C4-2B (cell line): Measurements from ENCODE around the gene SPTBN4.

ENCODE experiments used
- H3K27ac ChIP-seq: fragments of 450-650 bp; 2 replicates; pipeline ENCODE4 v1.5.1; 2017
- ZFX ChIP-seq: fragments of 450-650 bp; IDR thresholded peaks from 2 replicates; pipeline ENCODE4 v1.6.1; 2017
- TF ChIP-seq, protein P1 (sequence below): fragments of 450-650 bp; conservative IDR thresholded peaks from 2 replicates; pipeline ENCODE4 v1.5.1; 2017; ENCODE audit warnings: mild to moderate bottlenecking

Gene SPTBN4

DNA sequence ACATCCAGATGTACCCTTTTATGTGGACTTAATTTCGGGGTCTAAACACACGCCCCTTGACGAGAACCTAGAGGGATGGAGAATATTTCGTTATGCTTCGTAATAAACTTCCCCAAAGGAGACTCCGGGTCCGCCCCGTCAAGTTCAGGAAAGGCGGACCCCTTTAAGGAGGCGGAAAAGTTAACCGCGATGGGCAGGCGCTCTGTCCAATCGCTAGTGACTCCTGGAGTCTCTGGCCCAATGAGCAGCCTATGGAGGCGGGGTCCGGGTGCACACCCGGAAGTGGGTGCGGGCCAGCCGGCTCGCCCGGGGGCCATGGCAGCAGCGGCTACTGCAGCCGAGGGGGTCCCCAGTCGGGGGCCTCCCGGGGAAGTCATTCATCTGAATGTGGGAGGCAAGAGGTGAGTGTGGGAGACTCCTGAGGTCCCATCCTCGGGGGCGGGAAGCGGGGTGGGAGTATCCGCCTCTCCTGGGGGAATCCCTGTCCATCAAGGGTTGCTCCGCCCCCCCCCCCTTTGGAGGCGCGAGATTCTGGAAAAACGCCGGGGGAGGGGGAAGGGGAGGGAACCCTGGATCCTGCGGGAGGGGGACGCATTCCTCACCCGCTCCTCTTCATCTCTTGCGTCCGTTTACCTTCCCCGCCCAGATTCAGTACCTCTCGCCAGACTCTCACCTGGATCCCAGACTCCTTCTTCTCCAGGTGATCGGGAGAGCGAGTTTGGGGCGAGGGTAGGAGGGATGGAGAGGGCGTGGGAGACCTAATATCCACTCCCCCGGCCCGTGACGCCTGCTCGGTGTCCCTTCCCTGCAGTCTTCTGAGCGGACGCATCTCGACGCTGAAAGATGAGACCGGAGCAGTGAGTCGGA, 110.0 kb downstream of the SPTBN4 start, which contains the start of gene SHKBP1:
SHKBP1 (plus strand) TSS at position 289 of the 867 bp plus-strand sequence; CDS start at position 316, 27 bp downstream.
- H3K27ac ChIP-seq = peak within 1 kb of the TSS; percentile 61
- TF ChIP-seq, protein P1, sequence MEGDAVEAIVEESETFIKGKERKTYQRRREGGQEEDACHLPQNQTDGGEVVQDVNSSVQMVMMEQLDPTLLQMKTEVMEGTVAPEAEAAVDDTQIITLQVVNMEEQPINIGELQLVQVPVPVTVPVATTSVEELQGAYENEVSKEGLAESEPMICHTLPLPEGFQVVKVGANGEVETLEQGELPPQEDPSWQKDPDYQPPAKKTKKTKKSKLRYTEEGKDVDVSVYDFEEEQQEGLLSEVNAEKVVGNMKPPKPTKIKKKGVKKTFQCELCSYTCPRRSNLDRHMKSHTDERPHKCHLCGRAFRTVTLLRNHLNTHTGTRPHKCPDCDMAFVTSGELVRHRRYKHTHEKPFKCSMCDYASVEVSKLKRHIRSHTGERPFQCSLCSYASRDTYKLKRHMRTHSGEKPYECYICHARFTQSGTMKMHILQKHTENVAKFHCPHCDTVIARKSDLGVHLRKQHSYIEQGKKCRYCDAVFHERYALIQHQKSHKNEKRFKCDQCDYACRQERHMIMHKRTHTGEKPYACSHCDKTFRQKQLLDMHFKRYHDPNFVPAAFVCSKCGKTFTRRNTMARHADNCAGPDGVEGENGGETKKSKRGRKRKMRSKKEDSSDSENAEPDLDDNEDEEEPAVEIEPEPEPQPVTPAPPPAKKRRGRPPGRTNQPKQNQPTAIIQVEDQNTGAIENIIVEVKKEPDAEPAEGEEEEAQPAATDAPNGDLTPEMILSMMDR = no peak
- TF ChIP-seq ZFX = no peak

DNA sequence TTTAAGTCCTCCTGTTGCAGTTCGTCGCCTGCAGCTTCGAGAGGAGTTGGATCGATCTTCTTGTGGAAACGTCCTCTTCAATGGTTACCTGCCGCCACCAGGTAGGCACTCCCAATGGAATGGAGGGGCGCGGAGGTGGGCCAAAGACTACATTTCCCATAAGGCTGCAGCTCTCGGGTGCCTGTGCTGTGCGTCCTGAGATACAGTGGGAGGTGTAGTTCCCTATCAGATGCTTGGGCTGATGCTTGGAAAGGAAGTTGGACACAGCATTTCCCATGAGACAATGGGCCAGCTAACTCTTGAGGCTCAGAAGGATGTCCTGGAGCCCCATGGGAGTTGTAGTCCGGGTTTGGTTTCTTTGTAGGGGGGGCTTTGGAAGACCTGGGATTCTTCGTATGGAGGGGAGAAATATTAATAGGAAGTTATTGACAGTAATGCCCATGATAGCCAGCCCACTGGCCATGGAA, 111.7 kb downstream of the SPTBN4 start:
- TF ChIP-seq, protein P1 = no peak
- TF ChIP-seq ZFX = no peak
- H3K27ac ChIP-seq = no peak overlapping the region

DNA sequence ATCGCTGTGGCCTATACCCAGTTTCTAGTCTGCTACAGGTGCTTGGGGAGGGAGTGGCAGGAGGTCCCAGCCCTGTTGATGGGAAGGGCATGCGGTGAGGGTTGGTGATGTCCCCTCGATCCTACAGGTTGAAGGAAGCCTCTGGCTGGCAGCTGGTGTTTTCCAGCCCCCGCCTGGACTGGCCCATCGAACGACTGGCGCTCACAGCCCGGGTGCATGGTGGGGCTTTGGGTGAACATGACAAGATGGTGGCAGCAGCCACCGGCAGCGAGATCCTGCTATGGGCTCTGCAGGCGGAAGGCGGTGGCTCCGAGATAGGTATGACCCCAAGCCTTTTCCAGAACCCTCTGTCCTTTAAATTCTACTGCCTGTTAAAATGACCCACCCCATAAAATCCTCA, 113.8 kb downstream of the SPTBN4 start:
- H3K27ac ChIP-seq = no peak overlapping the region
- TF ChIP-seq ZFX = no peak
- TF ChIP-seq, protein P1 = no peak

DNA sequence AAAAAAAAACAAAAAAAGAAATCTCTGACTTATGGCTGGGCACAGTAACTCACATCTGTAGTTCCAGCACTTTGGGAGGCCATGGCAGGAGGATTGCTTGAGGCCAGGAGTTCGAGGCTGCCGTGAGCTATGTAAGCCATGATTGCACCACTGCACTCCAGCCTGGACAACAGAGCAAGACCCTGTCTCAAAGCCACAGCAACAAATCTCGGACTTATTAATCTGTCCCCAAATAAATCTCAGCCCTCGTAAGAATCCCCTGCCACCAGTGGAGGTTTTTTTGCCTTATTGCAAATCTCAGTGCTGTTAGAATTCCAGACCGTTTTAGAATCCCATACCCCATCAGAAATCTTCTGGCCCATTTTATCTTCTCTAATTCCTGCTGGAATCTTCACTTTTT, 114.7 kb downstream of the SPTBN4 start:
- TF ChIP-seq, protein P1 = no peak
- TF ChIP-seq ZFX = no peak
- H3K27ac ChIP-seq = no peak overlapping the region

DNA sequence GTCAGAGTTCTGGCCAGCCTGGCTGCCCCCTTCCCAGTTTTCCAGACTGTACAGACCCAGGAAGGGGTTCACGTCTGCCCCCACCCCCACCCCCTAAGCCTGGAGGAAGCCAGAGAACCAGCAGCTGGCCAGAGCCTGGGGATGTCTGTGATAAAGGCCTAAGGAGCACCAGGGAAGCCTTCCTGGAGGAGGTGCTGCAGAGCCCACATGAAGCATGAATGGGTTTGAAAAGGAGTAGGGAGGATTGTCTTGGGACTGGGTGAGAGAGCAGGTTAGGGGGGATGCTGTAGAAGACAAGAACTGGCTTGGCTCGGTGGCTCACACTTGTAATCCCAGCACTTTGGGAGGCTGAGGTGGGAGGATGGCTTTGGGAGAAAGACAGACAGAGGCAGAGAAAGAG, 115.7 kb downstream of the SPTBN4 start:
- H3K27ac ChIP-seq = no peak overlapping the region
- TF ChIP-seq, protein P1 = no peak

DNA sequence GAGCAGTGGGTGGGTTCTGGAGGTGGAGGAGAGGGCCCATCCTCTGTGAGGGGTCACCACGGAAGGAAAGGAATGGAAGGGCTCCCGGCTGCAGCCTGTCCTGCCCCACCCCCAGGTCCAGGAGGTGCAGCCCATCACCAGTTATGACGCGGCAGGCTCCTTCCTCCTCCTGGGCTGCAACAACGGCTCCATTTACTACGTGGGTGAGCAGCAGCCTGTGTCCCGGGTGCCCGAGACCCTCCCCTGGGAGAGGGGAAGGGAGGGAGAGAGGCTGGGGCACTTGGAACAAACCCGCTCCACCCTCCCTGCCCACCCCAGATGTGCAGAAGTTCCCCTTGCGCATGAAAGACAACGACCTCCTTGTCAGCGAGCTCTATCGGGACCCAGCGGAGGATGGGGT, 116.5 kb downstream of the SPTBN4 start:
- H3K27ac ChIP-seq = no peak overlapping the region
- TF ChIP-seq, protein P1 = no peak
- no peak for TF ChIP-seq ZFX

DNA sequence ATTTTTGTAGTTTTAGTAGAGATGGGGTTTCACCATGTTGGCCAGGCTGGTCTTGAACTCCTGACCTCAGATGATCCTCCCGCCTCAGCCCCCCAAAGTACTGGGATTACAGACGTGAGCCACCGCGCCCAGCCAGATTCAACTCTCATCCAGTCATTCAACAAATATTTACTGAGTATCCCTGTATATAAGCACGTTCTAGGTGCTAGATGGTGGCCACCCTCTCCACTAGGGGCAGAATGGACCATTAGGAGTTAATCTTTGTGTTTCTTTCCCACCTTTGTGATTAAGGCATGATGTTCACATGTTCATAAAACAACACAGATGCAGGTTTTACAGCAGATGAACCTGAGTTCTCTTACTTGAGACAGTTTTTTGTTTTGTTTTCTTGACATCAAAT, 117.2 kb downstream of the SPTBN4 start:
- H3K27ac ChIP-seq = no peak overlapping the region
- TF ChIP-seq ZFX = no peak
- TF ChIP-seq, protein P1 = no peak; the same call in 1 of the 2 replicates
